NOMO-1 (cell line): ENCODE data around the gene CLDN24.

Source experiments
- DNase-seq, 2 experiments: peaks; one replicate each; lab custom pipeline; 2025; ENCODE audit not compliant: unreplicated experiment in 2 of 2; lab: John Stamatoyannopoulos, UW

The CLDN24 gene

DNA sequence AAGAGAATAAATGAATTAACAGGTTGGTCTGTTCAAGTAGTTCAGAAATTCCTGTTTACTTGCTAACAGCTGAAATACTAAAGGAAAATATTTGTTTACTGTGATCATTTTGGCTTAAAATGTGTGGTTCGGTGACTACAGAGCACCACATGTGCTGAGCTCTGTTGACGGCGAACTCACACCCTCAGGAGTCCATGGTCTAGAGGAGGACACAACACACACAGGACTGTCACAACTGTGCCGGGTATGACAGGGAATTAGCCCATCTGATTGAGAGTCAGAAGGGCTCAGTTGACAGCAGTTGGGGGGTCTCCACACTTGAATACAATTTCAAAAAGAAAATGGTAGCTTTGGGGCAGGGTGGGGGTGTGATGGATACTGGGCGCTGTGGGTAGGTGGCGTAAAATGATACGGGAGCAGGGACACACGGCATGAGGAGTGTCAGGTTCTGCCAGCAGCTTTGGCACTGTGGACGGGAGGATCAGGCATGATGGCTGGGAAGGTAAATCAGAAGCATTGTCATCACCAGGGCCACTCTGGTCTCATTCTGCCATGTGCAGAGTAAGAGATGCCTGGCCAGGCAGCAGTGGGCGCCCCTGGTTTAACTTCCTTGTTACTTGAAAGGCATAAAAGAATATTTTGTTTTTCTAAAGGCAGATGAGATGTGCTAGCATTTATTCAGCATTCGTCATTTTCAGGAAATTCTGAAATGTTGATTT lies 35.5 kb downstream of the CLDN24 start:
- DNase-seq: no peak

- DNase-seq: no peak
Measured at GRCh38 chr4:183285886-183286285, 36.3 kb downstream of the CLDN24 start.

- DNase-seq: no peak
Measured at GRCh38 chr4:183284965-183285364, 37.3 kb downstream of the CLDN24 start.

- no peak for DNase-seq
Measured at GRCh38 chr4:183284258-183284785, 37.9 kb downstream of the CLDN24 start.

DNA sequence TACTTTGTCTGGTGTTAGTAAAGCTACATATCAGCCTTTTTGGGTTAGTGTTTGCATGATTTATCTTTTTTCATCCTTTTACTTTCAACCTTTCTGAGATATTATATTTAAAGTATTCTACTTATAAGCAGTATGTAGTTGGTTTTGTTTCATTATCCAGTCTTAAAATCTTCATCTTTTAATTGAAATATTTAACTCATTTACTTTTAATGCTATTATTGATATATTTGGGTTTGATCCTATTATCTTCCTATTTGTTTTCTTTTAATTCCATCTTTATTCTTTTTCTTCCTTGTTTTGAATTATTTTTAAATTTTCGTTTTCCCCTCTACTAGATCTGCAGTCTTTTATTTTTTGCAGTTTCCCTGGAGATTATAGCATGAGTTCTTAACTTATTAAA lies 46.1 kb downstream of the CLDN24 start:
- no peak for DNase-seq

GRCh38 chr4:183272384-183272783 lies 49.8 kb downstream of the CLDN24 start:
- no peak for DNase-seq
